ENCODE measurements around the gene METRN. TPM values are rescaled to one million over a fixed set of nuclear protein-coding genes. Genes with fewer than 3 reads are reported as not detected.

METRN gene
- polyA plus RNA-seq, 1 of the 3 experiments (the other 2 are of a cell fraction), result 59.7 TPM

- 0 out of 2 replicates have a peak within 1 kb of the TSS, but pooled peaks have one; percentile 82 for H2AFZ ChIP-seq (ENCODE audit: low read depth)
- H3K9ac ChIP-seq, result peak within 1 kb of the TSS; percentile 80
- peaks cover 8 to 49% of the 10 kb centered on the region in 2 experiments; a peak in 2 of 4 replicates for H3K4me1 ChIP-seq (ENCODE audit: control insufficient read depth in 1 of 2, insufficient read depth in 2 of 2, low read depth in 1 of 2, low read length in 1 of 2)
- peaks cover 10% of the 10 kb centered on the region for H3F3A ChIP-seq (replicated peaks; ENCODE audit: insufficient read depth)
- H3K9me2 ChIP-seq, result no peaks in the 10 kb centered on the region
- no peaks in the 10 kb centered on the region for H3K9me3 ChIP-seq
- peaks cover 13 to 26% of the 10 kb centered on the region in 2 experiments for H3K36me3 ChIP-seq (replicated peaks in 1 of 2; ENCODE audit: control insufficient read depth in 1 of 2, insufficient read depth in 2 of 2, low read length in 1 of 2)
- peaks cover 34% of the 10 kb centered on the region for H3K79me2 ChIP-seq (ENCODE audit: insufficient read depth)
- peak within 1 kb of the TSS; percentile 78 to 96 for H3K4me3 ChIP-seq (ENCODE audit: low read depth in 2 of 2, low read length in 1 of 2)
- DNase-seq, result peak; percentile 96
- ChIA-PET POLR2A (interaction anchor here (0.8 to 2.2 kb wide), 12 partner anchors 10 to 44 kb away, joined by 3 to 12 read pairs (median 3); partner anchors contain the start of genes METTL26, RHOT2, WDR24 and WDR90), CTCF (interaction anchor here (0.8 to 3.8 kb wide), 9 partner anchors 10 to 91 kb away, joined by 3 to 20 read pairs (median 4); partner anchors contain the start of genes ANTKMT, METRN, RHOT2 and WDR24)
- WGBS (ENCODE audit: low lambda C conversion rate), result 2% methylated on average over 20 of the region's 91 CpGs
- no peaks in the 10 kb centered on the region for H3K27me3 ChIP-seq (ENCODE audit: insufficient read depth)
- H4K20me1 ChIP-seq (ENCODE audit: insufficient read depth), result peaks cover 23% of the 10 kb centered on the region
- peak within 1 kb of the TSS; percentile 86 to 98 for H3K27ac ChIP-seq (ENCODE audit: low read depth in 2 of 2, low read length in 1 of 2)
- H3K4me2 ChIP-seq, result peak within 1 kb of the TSS; percentile 96
- TF ChIP-seq NRF1 (IDR thresholded peaks at IDR 0.05; ENCODE audit: low read depth, low read length) (peak; percentile 75), MAX (IDR thresholded peaks at IDR 0.05; ENCODE audit: low read depth) (peak; percentile 67), GABPA (IDR thresholded peaks at IDR 0.05; ENCODE audit: low read depth) (peak; percentile 79), REST (IDR thresholded peaks at IDR 0.05; ENCODE audit: low read depth, low read length) (no peak; the same call in 1 of the 2 replicates), CHD2 (IDR thresholded peaks at IDR 0.05; ENCODE audit: low read length, partially characterized antibody) (peak; percentile 22), TAF1 (IDR thresholded peaks at IDR 0.05; ENCODE audit: borderline replicate concordance, low read depth, low read length) (peak; percentile 41; the same call in 1 of the 2 replicates), ELF1 (IDR thresholded peaks at IDR 0.05) (no peak), USF2 (IDR thresholded peaks at IDR 0.05; ENCODE audit: borderline replicate concordance, low read depth, low read length) (no peak), MXI1 (IDR thresholded peaks at IDR 0.05; ENCODE audit: low read depth, low read length) (peak; percentile 28; the same call in 1 of the 2 replicates), NFIC (IDR thresholded peaks at IDR 0.05; ENCODE audit: borderline replicate concordance) (no peak), CTCF (IDR thresholded peaks at IDR 0.05) (no peak), RAD21 (IDR thresholded peaks at IDR 0.05; ENCODE audit: low read length) (no peak), RXRA (IDR thresholded peaks at IDR 0.05; ENCODE audit: borderline replicate concordance, low read depth) (no peak), POLR2AphosphoS5 (IDR thresholded peaks at IDR 0.05; ENCODE audit: low read depth, low read length) (peak; percentile 73), MEF2A (IDR thresholded peaks at IDR 0.05; ENCODE audit: borderline replicate concordance, low read depth) (no peak), USF1 (IDR thresholded peaks at IDR 0.05; ENCODE audit: borderline replicate concordance, low read depth) (no peak), RFX5 (IDR thresholded peaks at IDR 0.05; ENCODE audit: low read length) (no peak), EZH2phosphoT487 (IDR thresholded peaks at IDR 0.05; ENCODE audit: borderline replicate concordance, low read depth) (no peak), JUND (IDR thresholded peaks at IDR 0.05) (no peak), RCOR1 (IDR thresholded peaks at IDR 0.05; ENCODE audit: low read length) (no peak), TCF12 (IDR thresholded peaks at IDR 0.05) (no peak), PBX3 (IDR thresholded peaks at IDR 0.05) (peak; percentile 22; the same call in 1 of the 2 replicates), IRF3 (IDR thresholded peaks at IDR 0.05; ENCODE audit: low read depth, low read length) (no peak)
These were observed 34.9 kb upstream of the METRN start, which contains the start of gene STUB1 for GRCh38 chr16:679814-680624. Gene STUB1, plus strand, starts transcription at chr16:680410. Its CDS starts 116 bp downstream, at chr16:680526.
